ENCODE data around the gene LMCD1. TPM values are rescaled to one million over a fixed set of nuclear protein-coding genes. Genes with fewer than 3 reads are reported as not detected.

LMCD1 gene, protein sequence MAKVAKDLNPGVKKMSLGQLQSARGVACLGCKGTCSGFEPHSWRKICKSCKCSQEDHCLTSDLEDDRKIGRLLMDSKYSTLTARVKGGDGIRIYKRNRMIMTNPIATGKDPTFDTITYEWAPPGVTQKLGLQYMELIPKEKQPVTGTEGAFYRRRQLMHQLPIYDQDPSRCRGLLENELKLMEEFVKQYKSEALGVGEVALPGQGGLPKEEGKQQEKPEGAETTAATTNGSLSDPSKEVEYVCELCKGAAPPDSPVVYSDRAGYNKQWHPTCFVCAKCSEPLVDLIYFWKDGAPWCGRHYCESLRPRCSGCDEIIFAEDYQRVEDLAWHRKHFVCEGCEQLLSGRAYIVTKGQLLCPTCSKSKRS
- total RNA-seq, result 20.6 and 32.2 TPM in 2 replicates

GRCh38 chr3:8501371-8502131 lies at the start of gene LMCD1:
Gene LMCD1, plus strand, starts transcription at chr3:8501823. Its CDS starts 116 bp downstream, at chr3:8501939.

Other genes with a start within 250 kb of the LMCD1 start
- not detected in 2 replicates for gene SSUH2, start 143.0 kb downstream of the LMCD1 start, total RNA-seq
- gene CAV3, start 232.0 kb downstream of the LMCD1 start, total RNA-seq, result not detected in 2 replicates